ENCODE data around the gene CIDEA. TPM values are rescaled to one million over a fixed set of nuclear protein-coding genes. Genes with fewer than 3 reads are reported as not detected.

CIDEA gene
- total RNA-seq, 6 donors from 2014 or later = not detected

DNA sequence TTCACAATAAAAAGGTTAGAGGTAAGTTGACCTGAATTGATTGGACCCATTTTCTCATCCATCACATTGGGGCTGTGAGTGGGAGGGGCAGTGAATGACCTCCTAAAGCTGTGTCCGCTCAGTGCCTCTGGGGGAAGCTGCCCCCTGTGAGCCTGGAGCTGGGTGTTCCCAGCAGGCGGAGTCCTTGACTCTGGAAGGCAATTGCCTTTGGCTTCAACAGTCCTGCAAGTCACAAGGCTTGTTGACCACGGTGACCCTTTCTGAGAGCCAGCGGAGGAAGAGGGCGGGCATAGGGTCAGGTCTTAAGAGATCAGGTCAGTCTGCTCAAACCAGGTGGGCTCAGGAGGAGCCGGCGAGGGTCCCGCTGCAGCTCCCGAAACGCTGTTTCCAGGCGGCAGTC is 1.1 kb upstream of the CIDEA start:
- no peak for ATAC-seq (ENCODE audit: low FRiP score in 2 of 2)
- peak in 1 of 2 donors; percentile 17 for DNase-seq
- TF ChIP-seq EP300 (IDR thresholded peaks at IDR 0.05) (no peak), POLR2A (IDR thresholded peaks at IDR 0.05) (no peak), CTCF (IDR thresholded peaks at IDR 0.05) (no peak), POLR2AphosphoS5 (IDR thresholded peaks at IDR 0.05) (no peak)
- Histone ChIP-seq H3K36me3 (no peaks in the 10 kb centered on the region), H3K4me3 (no peak overlapping the region), H3K9me3 (no peaks in the 10 kb centered on the region), H3K27me3 (peaks cover 2 to 21% (median 13%) of the 10 kb centered on the region in 4 donors), H3K4me1 (peaks cover 13 to 17% (median 16%) of the 10 kb centered on the region in 4 donors), H3K27ac (no peak overlapping the region)
- WGBS, 2 donors = 24 to 32% methylated on average over 8 to 10 of the region's 11 CpGs

GRCh38 chr18:12253663-12254135 is 462 bp upstream of the CIDEA start:
- TF ChIP-seq POLR2AphosphoS5 (IDR thresholded peaks at IDR 0.05) = no peak
- TF ChIP-seq CTCF (IDR thresholded peaks at IDR 0.05) = no peak
- no peak for TF ChIP-seq EP300 (IDR thresholded peaks at IDR 0.05)
- TF ChIP-seq POLR2A (IDR thresholded peaks at IDR 0.05) = no peak
- Histone ChIP-seq H3K36me3 (no peaks in the 10 kb centered on the region), H3K4me3 (peak overlapping the region in 2 of 4 donors; percentile 22 to 23), H3K9me3 (no peaks in the 10 kb centered on the region), H3K27ac (no peak overlapping the region), H3K27me3 (peaks cover 2 to 21% (median 13%) of the 10 kb centered on the region in 4 donors), H3K4me1 (peaks cover 13 to 17% (median 16%) of the 10 kb centered on the region in 4 donors)
- ATAC-seq (ENCODE audit: low FRiP score in 2 of 2) (no peak), DNase-seq (peak in 1 of 2 donors; percentile 68)
- whole genome bisulfite sequencing, 2 donors = 1 to 3% methylated on average over 5 to 20 of the region's 20 CpGs

- TF ChIP-seq POLR2A (IDR thresholded peaks at IDR 0.05) (no peak), POLR2AphosphoS5 (IDR thresholded peaks at IDR 0.05) (no peak), EP300 (IDR thresholded peaks at IDR 0.05) (no peak), CTCF (IDR thresholded peaks at IDR 0.05) (no peak)
- WGBS, 2 donors = 64 to 65% methylated on average over 25 to 33 of the region's 38 CpGs
- H3K4me1 ChIP-seq = peaks cover 13 to 17% (median 16%) of the 10 kb centered on the region in 4 donors
- H3K27me3 ChIP-seq = peaks cover 2 to 21% (median 13%) of the 10 kb centered on the region in 4 donors
- no peaks in the 10 kb centered on the region for H3K36me3 ChIP-seq
- DNase-seq (peak in 1 of 2 donors; percentile 66), ATAC-seq (ENCODE audit: low FRiP score in 2 of 2) (no peak)
- H3K4me3 ChIP-seq = no peak overlapping the region
- H3K9me3 ChIP-seq = no peaks in the 10 kb centered on the region
- no peak overlapping the region for H3K27ac ChIP-seq
These were observed 805 bp downstream of the CIDEA start for GRCh38 chr18:12254820-12255511.

- WGBS, 2 donors = 53 to 62% methylated on average over 4 of the region's 4 CpGs
- H3K4me1 ChIP-seq = peaks cover 13 to 17% (median 16%) of the 10 kb centered on the region in 4 donors
- H3K27ac ChIP-seq = no peak overlapping the region
- no peak for TF ChIP-seq EP300 (IDR thresholded peaks at IDR 0.05)
- TF ChIP-seq POLR2A (IDR thresholded peaks at IDR 0.05) = no peak
- TF ChIP-seq POLR2AphosphoS5 (IDR thresholded peaks at IDR 0.05) = no peak
- no peak for TF ChIP-seq CTCF (IDR thresholded peaks at IDR 0.05)
- DNase-seq = no peak
- no peak overlapping the region for H3K4me3 ChIP-seq
- no peaks in the 10 kb centered on the region for H3K36me3 ChIP-seq
- no peaks in the 10 kb centered on the region for H3K9me3 ChIP-seq
- no peak for ATAC-seq (ENCODE audit: low FRiP score in 2 of 2)
- peaks cover 2 to 21% (median 13%) of the 10 kb centered on the region in 4 donors for H3K27me3 ChIP-seq
These were observed 1.5 kb downstream of the CIDEA start for GRCh38 chr18:12255626-12256026.

Data from upper lobe of left lung (tissue), 6 donors.